ENCODE measurements around the gene P2RX5.

The P2RX5 gene

DNA sequence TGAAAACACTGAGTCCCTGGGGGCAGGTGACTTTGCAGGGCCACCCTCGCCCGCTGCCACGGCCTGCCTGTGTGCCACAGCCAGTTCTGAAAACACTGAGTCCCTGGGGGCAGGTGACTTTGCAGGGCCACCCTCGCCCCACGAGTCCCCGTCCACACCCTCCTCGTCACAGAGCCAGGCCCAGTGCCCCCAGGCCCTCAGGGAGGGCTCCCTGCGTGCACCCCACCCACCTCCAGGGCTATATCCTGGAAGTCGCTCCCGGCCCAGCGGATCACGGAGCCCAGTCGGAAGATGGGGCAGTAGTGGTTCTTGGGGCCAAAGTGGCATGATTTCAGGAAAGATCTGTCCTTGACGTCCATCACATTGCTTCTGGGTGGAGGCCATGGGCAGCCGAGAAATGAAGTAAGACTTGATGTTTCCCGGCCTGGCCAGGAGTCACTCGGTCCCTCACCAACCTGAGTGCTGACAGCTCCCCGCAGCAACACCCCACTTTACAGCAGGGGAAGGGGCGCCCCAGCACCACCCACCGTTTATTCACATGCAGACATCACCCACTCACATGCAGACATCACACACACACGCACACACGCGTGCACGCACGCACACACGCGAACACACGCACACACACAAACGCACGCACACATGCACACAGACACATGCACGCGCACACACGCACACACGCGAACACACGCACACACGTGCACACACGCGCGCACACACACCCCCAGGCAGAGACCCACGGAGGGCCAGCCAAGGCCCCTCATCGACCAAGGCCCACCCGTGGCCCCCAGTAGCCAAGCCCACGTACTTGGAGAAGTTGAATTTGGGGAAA is 6.5 kb downstream of the P2RX5 start:
- no peak for TF ChIP-seq NFIC (IDR thresholded peaks at IDR 0.05)
- no peak for TF ChIP-seq RAD21 (IDR thresholded peaks at IDR 0.05; ENCODE audit: low read depth)
- TF ChIP-seq TAF1 (IDR thresholded peaks at IDR 0.05; ENCODE audit: low read depth) = no peak
- no peak for TF ChIP-seq TEAD4 (IDR thresholded peaks at IDR 0.05)
- no peak for TF ChIP-seq CEBPB (IDR thresholded peaks at IDR 0.05)
- TF ChIP-seq, protein P1, sequence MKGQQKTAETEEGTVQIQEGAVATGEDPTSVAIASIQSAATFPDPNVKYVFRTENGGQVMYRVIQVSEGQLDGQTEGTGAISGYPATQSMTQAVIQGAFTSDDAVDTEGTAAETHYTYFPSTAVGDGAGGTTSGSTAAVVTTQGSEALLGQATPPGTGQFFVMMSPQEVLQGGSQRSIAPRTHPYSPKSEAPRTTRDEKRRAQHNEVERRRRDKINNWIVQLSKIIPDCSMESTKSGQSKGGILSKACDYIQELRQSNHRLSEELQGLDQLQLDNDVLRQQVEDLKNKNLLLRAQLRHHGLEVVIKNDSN (IDR thresholded peaks at IDR 0.05) = no peak
- no peak for TF ChIP-seq YY1 (IDR thresholded peaks at IDR 0.05; ENCODE audit: low read depth)
- TF ChIP-seq, protein P2, sequence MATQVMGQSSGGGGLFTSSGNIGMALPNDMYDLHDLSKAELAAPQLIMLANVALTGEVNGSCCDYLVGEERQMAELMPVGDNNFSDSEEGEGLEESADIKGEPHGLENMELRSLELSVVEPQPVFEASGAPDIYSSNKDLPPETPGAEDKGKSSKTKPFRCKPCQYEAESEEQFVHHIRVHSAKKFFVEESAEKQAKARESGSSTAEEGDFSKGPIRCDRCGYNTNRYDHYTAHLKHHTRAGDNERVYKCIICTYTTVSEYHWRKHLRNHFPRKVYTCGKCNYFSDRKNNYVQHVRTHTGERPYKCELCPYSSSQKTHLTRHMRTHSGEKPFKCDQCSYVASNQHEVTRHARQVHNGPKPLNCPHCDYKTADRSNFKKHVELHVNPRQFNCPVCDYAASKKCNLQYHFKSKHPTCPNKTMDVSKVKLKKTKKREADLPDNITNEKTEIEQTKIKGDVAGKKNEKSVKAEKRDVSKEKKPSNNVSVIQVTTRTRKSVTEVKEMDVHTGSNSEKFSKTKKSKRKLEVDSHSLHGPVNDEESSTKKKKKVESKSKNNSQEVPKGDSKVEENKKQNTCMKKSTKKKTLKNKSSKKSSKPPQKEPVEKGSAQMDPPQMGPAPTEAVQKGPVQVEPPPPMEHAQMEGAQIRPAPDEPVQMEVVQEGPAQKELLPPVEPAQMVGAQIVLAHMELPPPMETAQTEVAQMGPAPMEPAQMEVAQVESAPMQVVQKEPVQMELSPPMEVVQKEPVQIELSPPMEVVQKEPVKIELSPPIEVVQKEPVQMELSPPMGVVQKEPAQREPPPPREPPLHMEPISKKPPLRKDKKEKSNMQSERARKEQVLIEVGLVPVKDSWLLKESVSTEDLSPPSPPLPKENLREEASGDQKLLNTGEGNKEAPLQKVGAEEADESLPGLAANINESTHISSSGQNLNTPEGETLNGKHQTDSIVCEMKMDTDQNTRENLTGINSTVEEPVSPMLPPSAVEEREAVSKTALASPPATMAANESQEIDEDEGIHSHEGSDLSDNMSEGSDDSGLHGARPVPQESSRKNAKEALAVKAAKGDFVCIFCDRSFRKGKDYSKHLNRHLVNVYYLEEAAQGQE (IDR thresholded peaks at IDR 0.05; ENCODE audit: low read depth) = no peak
- no peak for TF ChIP-seq EGR1 (IDR thresholded peaks at IDR 0.05)
- no peak for TF ChIP-seq FOXM1 (IDR thresholded peaks at IDR 0.05; ENCODE audit: borderline replicate concordance, low read depth)
- TF ChIP-seq ZBTB7A (IDR thresholded peaks at IDR 0.05; ENCODE audit: low read depth) = no peak
- no peak for TF ChIP-seq CREB1 (IDR thresholded peaks at IDR 0.05; ENCODE audit: low read depth)
- TF ChIP-seq, protein P3, sequence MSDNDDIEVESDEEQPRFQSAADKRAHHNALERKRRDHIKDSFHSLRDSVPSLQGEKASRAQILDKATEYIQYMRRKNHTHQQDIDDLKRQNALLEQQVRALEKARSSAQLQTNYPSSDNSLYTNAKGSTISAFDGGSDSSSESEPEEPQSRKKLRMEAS (IDR thresholded peaks at IDR 0.05) = no peak
- TF ChIP-seq TCF12 (IDR thresholded peaks at IDR 0.05; ENCODE audit: low read depth) = no peak
- TF ChIP-seq EP300 (IDR thresholded peaks at IDR 0.05; ENCODE audit: borderline replicate concordance) = no peak

DNA sequence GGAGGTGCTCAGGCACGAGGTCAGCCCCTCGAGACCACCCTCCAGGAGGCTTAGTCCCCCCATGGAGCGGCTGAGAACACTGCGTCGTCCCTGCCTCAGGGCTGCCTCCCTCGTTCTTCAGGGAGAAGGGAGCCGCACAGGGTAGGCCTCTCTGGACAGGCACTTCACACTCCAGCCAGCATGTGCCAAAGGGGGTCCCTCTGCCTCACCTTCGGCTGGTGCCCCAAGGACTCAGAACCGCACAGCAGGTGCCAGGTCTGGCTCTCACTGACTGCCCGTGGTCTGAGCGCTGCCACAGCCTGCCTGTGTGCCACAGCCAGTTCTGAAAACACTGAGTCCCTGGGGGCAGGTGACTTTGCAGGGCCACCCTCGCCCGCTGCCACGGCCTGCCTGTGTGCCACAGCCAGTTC is 7.1 kb downstream of the P2RX5 start:
- TF ChIP-seq EGR1 (IDR thresholded peaks at IDR 0.05) (no peak), ZBTB7A (IDR thresholded peaks at IDR 0.05; ENCODE audit: low read depth) (no peak), TCF12 (IDR thresholded peaks at IDR 0.05; ENCODE audit: low read depth) (no peak), CREB1 (IDR thresholded peaks at IDR 0.05; ENCODE audit: low read depth) (no peak), TAF1 (IDR thresholded peaks at IDR 0.05; ENCODE audit: low read depth) (no peak), EP300 (IDR thresholded peaks at IDR 0.05; ENCODE audit: borderline replicate concordance) (no peak), CEBPB (IDR thresholded peaks at IDR 0.05) (no peak), RAD21 (IDR thresholded peaks at IDR 0.05; ENCODE audit: low read depth) (no peak), NFIC (IDR thresholded peaks at IDR 0.05) (no peak), TEAD4 (IDR thresholded peaks at IDR 0.05) (no peak), YY1 (IDR thresholded peaks at IDR 0.05; ENCODE audit: low read depth) (no peak), FOXM1 (IDR thresholded peaks at IDR 0.05; ENCODE audit: borderline replicate concordance, low read depth) (no peak)
- TF ChIP-seq, protein P2 (IDR thresholded peaks at IDR 0.05; ENCODE audit: low read depth) = no peak
- TF ChIP-seq, protein P3 (IDR thresholded peaks at IDR 0.05) = no peak
- TF ChIP-seq, protein P1 (IDR thresholded peaks at IDR 0.05) = no peak

DNA sequence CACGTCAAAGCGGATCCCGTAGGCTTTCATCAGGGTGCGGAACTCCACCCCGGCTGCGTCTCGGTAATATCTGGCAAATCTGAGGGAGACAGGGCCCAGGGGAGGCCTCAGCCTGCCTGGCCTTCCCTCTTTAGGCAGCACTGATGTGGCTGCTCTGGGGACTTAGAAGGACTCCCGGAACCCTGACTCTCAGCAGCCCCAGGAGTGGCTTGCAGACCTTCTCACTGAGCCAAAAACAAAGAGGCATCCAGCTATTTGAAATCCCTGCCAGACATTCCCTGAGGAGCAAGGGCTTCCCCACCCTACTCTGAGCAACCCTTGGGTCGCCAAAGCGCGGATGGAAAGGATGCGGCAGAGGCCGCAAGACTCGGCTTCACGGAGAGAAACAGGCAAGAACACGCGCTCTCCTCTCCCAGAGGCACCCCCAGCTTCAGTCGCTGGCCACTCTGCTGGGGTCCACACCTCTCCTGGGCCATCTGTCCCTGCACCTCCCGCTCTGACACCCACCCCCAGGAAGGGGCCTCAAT is 7.9 kb downstream of the P2RX5 start:
- TF ChIP-seq, protein P1 (IDR thresholded peaks at IDR 0.05) = no peak
- TF ChIP-seq FOXM1 (IDR thresholded peaks at IDR 0.05; ENCODE audit: borderline replicate concordance, low read depth) (no peak), ZBTB7A (IDR thresholded peaks at IDR 0.05; ENCODE audit: low read depth) (no peak), EGR1 (IDR thresholded peaks at IDR 0.05) (no peak), NFIC (IDR thresholded peaks at IDR 0.05) (no peak), TEAD4 (IDR thresholded peaks at IDR 0.05) (no peak), CEBPB (IDR thresholded peaks at IDR 0.05) (no peak), CREB1 (IDR thresholded peaks at IDR 0.05; ENCODE audit: low read depth) (no peak), TAF1 (IDR thresholded peaks at IDR 0.05; ENCODE audit: low read depth) (no peak), EP300 (IDR thresholded peaks at IDR 0.05; ENCODE audit: borderline replicate concordance) (no peak), YY1 (IDR thresholded peaks at IDR 0.05; ENCODE audit: low read depth) (no peak)
- TF ChIP-seq, protein P3 (IDR thresholded peaks at IDR 0.05) = no peak
- TF ChIP-seq, protein P2 (IDR thresholded peaks at IDR 0.05; ENCODE audit: low read depth) = no peak
